ENCODE measurements around the gene NOC2L. TPM values are rescaled to one million over a fixed set of nuclear protein-coding genes. Genes with fewer than 3 reads are reported as not detected.
A peak's percentile ranks its signal among the peaks of the same experiment; 100 is the strongest.
"Not testable (repeated sequence)": the region's sequence is repeated elsewhere in the genome, so short reads cannot be mapped to it uniquely, and the experiment has no call there.

The NOC2L gene
- total RNA-seq, 4 donors from 2014 or later: 21.8 to 58.8 (median 37.5) TPM

GRCh38 chr1:980137-980571 lies 21.1 kb upstream of the NOC2L start:
- Histone ChIP-seq H3K27me3 (peaks cover 0 to 3% of the 10 kb centered on the region in 2 donors), H3K4me3 (no peak overlapping the region), H3K27ac (no peak overlapping the region), H3K4me1 (peaks cover 0 to 7% of the 10 kb centered on the region in 2 donors), H3K9me3 (no peaks in the 10 kb centered on the region), H3K36me3 (no peaks in the 10 kb centered on the region)
- DNase-seq: no peak
- intact Hi-C loops (cut with DNase I; ENCODE audit: low total_unique reads): loop anchor here (10.0 kb wide), 1 partner anchor 85 kb away; no protein-coding TSS in a partner anchor
- TF ChIP-seq CTCF (IDR thresholded peaks at IDR 0.05) (no peak), POLR2A (IDR thresholded peaks at IDR 0.05) (no peak)

GRCh38 chr1:979744-980072 lies 20.7 kb upstream of the NOC2L start:
- Histone ChIP-seq H3K27ac (no peak overlapping the region), H3K4me3 (no peak overlapping the region), H3K27me3 (peaks cover 0 to 3% of the 10 kb centered on the region in 2 donors), H3K9me3 (no peaks in the 10 kb centered on the region), H3K36me3 (no peaks in the 10 kb centered on the region), H3K4me1 (peaks cover 0 to 7% of the 10 kb centered on the region in 2 donors)
- TF ChIP-seq CTCF (IDR thresholded peaks at IDR 0.05) (no peak), POLR2A (IDR thresholded peaks at IDR 0.05) (no peak)
- intact Hi-C loops (cut with DNase I; ENCODE audit: low total_unique reads): loop anchor here (10.0 kb wide), 3 partner anchors 75 to 255 kb away; partner anchors contain the start of genes B3GALT6 and SDF4
- DNase-seq: no peak

- Histone ChIP-seq H3K27me3 (peaks cover 0 to 3% of the 10 kb centered on the region in 2 donors), H3K9me3 (no peaks in the 10 kb centered on the region), H3K36me3 (no peaks in the 10 kb centered on the region), H3K27ac (no peak overlapping the region), H3K4me3 (no peak overlapping the region), H3K4me1 (peaks cover 0 to 7% of the 10 kb centered on the region in 2 donors)
- intact Hi-C loops (cut with DNase I; ENCODE audit: low total_unique reads): loop anchor here (10.0 kb wide), 2 partner anchors 74 to 256 kb away; partner anchors contain the start of genes B3GALT6 and SDF4
- TF ChIP-seq CTCF (IDR thresholded peaks at IDR 0.05) (no peak), POLR2A (IDR thresholded peaks at IDR 0.05) (no peak)
- peak in 1 of 2 donors; percentile 11 for DNase-seq
Measured at GRCh38 chr1:978835-979743, 20.0 kb upstream of the NOC2L start.

- intact Hi-C loops (cut with DNase I; ENCODE audit: low total_unique reads): loop anchor here (10.0 kb wide), 2 partner anchors 73 to 257 kb away; partner anchors contain the start of genes B3GALT6 and SDF4
- DNase-seq: no peak
- H3K27me3 ChIP-seq: peaks cover 0 to 3% of the 10 kb centered on the region in 2 donors
- H3K9me3 ChIP-seq: no peaks in the 10 kb centered on the region
- H3K36me3 ChIP-seq: no peaks in the 10 kb centered on the region
- no peak for TF ChIP-seq POLR2A (IDR thresholded peaks at IDR 0.05)
- TF ChIP-seq CTCF (IDR thresholded peaks at IDR 0.05): no peak
- peaks cover 0 to 7% of the 10 kb centered on the region in 2 donors for H3K4me1 ChIP-seq
- H3K4me3 ChIP-seq: no peak overlapping the region
- no peak overlapping the region for H3K27ac ChIP-seq
Measured at GRCh38 chr1:978069-978834, 19.2 kb upstream of the NOC2L start.

GRCh38 chr1:976791-977190 lies 17.7 kb upstream of the NOC2L start:
- H3K9me3 ChIP-seq, H3K27me3 ChIP-seq, H3K4me1 ChIP-seq, H3K4me3 ChIP-seq, H3K36me3 ChIP-seq, H3K27ac ChIP-seq: not testable (repeated sequence)
- DNase-seq: peak; percentile 62 to 75
- intact Hi-C loops (cut with DNase I; ENCODE audit: low total_unique reads): loop anchor here (10.0 kb wide), 2 partner anchors 72 to 258 kb away; partner anchors contain the start of genes B3GALT6 and SDF4
